HFFc6 (cell line): ENCODE results near the gene F2. TPM values are rescaled to one million over a fixed set of nuclear protein-coding genes. Genes with fewer than 3 reads are reported as not detected.

ENCODE experiments used
- DNase-seq: peaks from one replicate; pipeline ENCODE4 v3.0.0-alpha.2; 2018
- H3K27ac Mint-ChIP-seq: 2 replicates; pipeline ENCODE4 v1.8.0; 2020; ENCODE audit warnings: mild to moderate bottlenecking, mixed read lengths
- H3K27me3 Mint-ChIP-seq: 2 replicates; pipeline ENCODE4 v1.8.0; 2021; ENCODE audit warnings: mild to moderate bottlenecking, moderate library complexity, mixed read lengths; ENCODE audit not compliant: insufficient read depth
- H3K36me3 Mint-ChIP-seq: 2 replicates; pipeline ENCODE4 v1.8.0; 2021; ENCODE audit warnings: low read depth, mixed read lengths
- H3K4me1 Mint-ChIP-seq: 2 replicates; pipeline ENCODE4 v1.8.0; 2020; ENCODE audit warnings: low read depth, mixed read lengths
- H3K4me3 Mint-ChIP-seq: 2 replicates; pipeline ENCODE4 v1.8.0; 2020; ENCODE audit warnings: mild to moderate bottlenecking, moderate library complexity, mixed read lengths
- H3K9me3 Mint-ChIP-seq: 2 replicates; pipeline ENCODE4 v1.8.0; 2020; ENCODE audit warnings: mild to moderate bottlenecking, mixed read lengths
- CTCF ChIP-seq: fragments of 200-600 bp; sonication (generic); IDR thresholded peaks from 2 replicates; pipeline ENCODE4 v1.5.0; 2021; ENCODE audit warnings: antibody characterized with exemption, mild to moderate bottlenecking
- total RNA-seq, 6 experiments: library from RNA; stranded (reverse); fragmentation: NEBNext Ultra II Directional; extraction: Animal tissue kit (Norgen Biotek cat#: 25700); gene quantifications; 2 replicates in 1 of 6; 3 replicates in 5 of 6; pipeline ENCODE4 v1.2.3, GENCODE V29; 2021

Gene F2
- total RNA-seq, 6 experiments from 2014 or later = not detected

GRCh38 chr11:46681814-46682213, 37.2 kb upstream of the F2 start:
- Mint-ChIP-seq H3K4me3 (no peak overlapping the region), H3K4me1 (peaks cover 23% of the 10 kb centered on the region), H3K9me3 (no peaks in the 10 kb centered on the region; the same call in 1 of the 2 replicates), H3K36me3 (peaks cover 20% of the 10 kb centered on the region), H3K27me3 (peaks cover 6% of the 10 kb centered on the region), H3K27ac (no peak overlapping the region)
- DNase-seq = no peak
- TF ChIP-seq CTCF = no peak

GRCh38 chr11:46682773-46683752, 36.0 kb upstream of the F2 start:
- Mint-ChIP-seq H3K27me3 (peaks cover 6% of the 10 kb centered on the region), H3K4me3 (no peak overlapping the region), H3K4me1 (peaks cover 32% of the 10 kb centered on the region), H3K27ac (no peak overlapping the region), H3K36me3 (peaks cover 24% of the 10 kb centered on the region), H3K9me3 (no peaks in the 10 kb centered on the region)
- no peak for DNase-seq
- TF ChIP-seq CTCF = no peak

GRCh38 chr11:46684367-46684766, 34.6 kb upstream of the F2 start:
- H3K27me3 Mint-ChIP-seq = peaks cover 6% of the 10 kb centered on the region
- H3K9me3 Mint-ChIP-seq = no peaks in the 10 kb centered on the region
- no peak for DNase-seq
- H3K27ac Mint-ChIP-seq = peak overlapping the region; percentile 45; the same call in 1 of the 2 replicates
- H3K4me3 Mint-ChIP-seq = no peak overlapping the region
- no peak for TF ChIP-seq CTCF
- peaks cover 19% of the 10 kb centered on the region; the same call in 1 of the 2 replicates for H3K36me3 Mint-ChIP-seq
- H3K4me1 Mint-ChIP-seq = peaks cover 29% of the 10 kb centered on the region

GRCh38 chr11:46686886-46687795, 31.9 kb upstream of the F2 start:
- TF ChIP-seq CTCF = no peak
- Mint-ChIP-seq H3K4me1 (peaks cover 29% of the 10 kb centered on the region), H3K36me3 (peaks cover 24% of the 10 kb centered on the region; the same call in 1 of the 2 replicates), H3K4me3 (no peak overlapping the region), H3K27ac (peak overlapping the region; percentile 79), H3K27me3 (peaks cover 3% of the 10 kb centered on the region), H3K9me3 (no peaks in the 10 kb centered on the region)
- DNase-seq = peak; percentile 25

GRCh38 chr11:46690702-46691101, 28.3 kb upstream of the F2 start:
- no peak overlapping the region for H3K27ac Mint-ChIP-seq
- peaks cover 32% of the 10 kb centered on the region; the same call in 1 of the 2 replicates for H3K36me3 Mint-ChIP-seq
- no peak for TF ChIP-seq CTCF
- H3K9me3 Mint-ChIP-seq = no peaks in the 10 kb centered on the region
- peaks cover 3% of the 10 kb centered on the region for H3K27me3 Mint-ChIP-seq
- peaks cover 14% of the 10 kb centered on the region for H3K4me1 Mint-ChIP-seq
- no peak for DNase-seq
- H3K4me3 Mint-ChIP-seq = no peak overlapping the region
